HUES64 (cell line): ENCODE results near the gene PAM.
"Not testable (repeated sequence)": the region's sequence is repeated elsewhere in the genome, so short reads cannot be mapped to it uniquely, and the experiment has no call there.

Experiments used
- H3K27ac ChIP-seq: 2 replicates; pipeline ENCODE4 v1.7.0; 2013; ENCODE audit warnings: low read depth, low read length, inconsistent platforms
- H3K27me3 ChIP-seq: 2 replicates; pipeline ENCODE4 v1.6.1; 2013; ENCODE audit warnings: mild to moderate bottlenecking, low read length; ENCODE audit not compliant: insufficient read depth
- H3K36me3 ChIP-seq: 2 replicates; pipeline ENCODE4 v1.6.1; 2013; ENCODE audit warnings: mild to moderate bottlenecking, low read length; ENCODE audit not compliant: insufficient read depth
- H3K4me1 ChIP-seq: 2 replicates; pipeline ENCODE4 v1.6.1; 2013; ENCODE audit warnings: mild to moderate bottlenecking, low read length, moderate library complexity; ENCODE audit not compliant: insufficient read depth
- H3K4me3 ChIP-seq: 2 replicates; pipeline ENCODE4 v1.5.1; 2013; ENCODE audit warnings: mild to moderate bottlenecking, low read length, moderate library complexity
- H3K9ac ChIP-seq: 2 replicates; pipeline ENCODE4 v1.6.1; 2013; ENCODE audit warnings: mild to moderate bottlenecking, low read depth, low read length
- H3K9me3 ChIP-seq: 2 replicates; pipeline ENCODE4 v1.6.1; 2013; ENCODE audit warnings: low read depth, low read length; ENCODE audit not compliant: insufficient read depth
- WGBS: fragments of 150-250, 120-280 bp; methylation state at CpG from one replicate; pipeline ENCODE4 v1.1.7; 2013; ENCODE audit warnings: missing lambda C conversion rate; 5-methylcytosine and 5-hydroxymethylcytosine counted together

PAM gene

GRCh38 chr5:103034662-103035392 is 279.7 kb downstream of the PAM start:
- 94% methylated on average over 8 of the region's 8 CpGs for WGBS
- H3K9me3 ChIP-seq, result peaks cover 16% of the 10 kb centered on the region
- H3K4me3 ChIP-seq, result no peak overlapping the region
- H3K4me1 ChIP-seq, result no peaks in the 10 kb centered on the region
- H3K27me3 ChIP-seq, result no peaks in the 10 kb centered on the region
- H3K9ac ChIP-seq, result no peak overlapping the region
- H3K27ac ChIP-seq, result no peak overlapping the region
- peaks cover 9% of the 10 kb centered on the region for H3K36me3 ChIP-seq

GRCh38 chr5:103035701-103036100 is 280.6 kb downstream of the PAM start:
- Histone ChIP-seq H3K27ac (no peak overlapping the region), H3K4me1 (no peaks in the 10 kb centered on the region), H3K36me3 (peaks cover 3% of the 10 kb centered on the region; the same call in 1 of the 2 replicates), H3K9ac (no peak overlapping the region), H3K4me3 (no peak overlapping the region), H3K27me3 (no peaks in the 10 kb centered on the region), H3K9me3 (peaks cover 16% of the 10 kb centered on the region)
- 83% methylated on average over 2 of the region's 2 CpGs for WGBS

GRCh38 chr5:103036601-103037000 is 281.5 kb downstream of the PAM start:
- Histone ChIP-seq H3K27me3 (no peaks in the 10 kb centered on the region), H3K4me3 (no peak overlapping the region), H3K9me3 (peaks cover 16% of the 10 kb centered on the region), H3K4me1 (no peaks in the 10 kb centered on the region), H3K27ac (no peak overlapping the region), H3K9ac (no peak overlapping the region), H3K36me3 (peaks cover 3% of the 10 kb centered on the region; the same call in 1 of the 2 replicates)
- 88% methylated on average over 2 of the region's 2 CpGs for WGBS

GRCh38 chr5:103037673-103038455 is 282.8 kb downstream of the PAM start:
- Histone ChIP-seq H3K27me3 (no peaks in the 10 kb centered on the region), H3K9me3 (peaks cover 13% of the 10 kb centered on the region), H3K27ac (no peak overlapping the region), H3K4me1 (no peaks in the 10 kb centered on the region), H3K4me3 (no peak overlapping the region), H3K36me3 (0 out of 2 replicates have a peak, but pooled peaks cover 3% of the 10 kb centered on the region), H3K9ac (no peak overlapping the region)
- WGBS, result 94% methylated on average over 4 of the region's 4 CpGs

- H3K4me1 ChIP-seq, result no peaks in the 10 kb centered on the region
- H3K27ac ChIP-seq, result no peak overlapping the region
- 73% methylated on average over 3 of the region's 4 CpGs for WGBS
- no peaks in the 10 kb centered on the region for H3K9me3 ChIP-seq
- H3K4me3 ChIP-seq, result no peak overlapping the region
- H3K9ac ChIP-seq, result no peak overlapping the region
- no peaks in the 10 kb centered on the region for H3K27me3 ChIP-seq
- no peaks in the 10 kb centered on the region for H3K36me3 ChIP-seq
Observed at GRCh38 chr5:103041071-103041676, 286.1 kb downstream of the PAM start.

GRCh38 chr5:103046706-103047105 is 291.6 kb downstream of the PAM start:
- not testable (repeated sequence) for H3K9ac ChIP-seq, H3K4me1 ChIP-seq, H3K36me3 ChIP-seq, H3K4me3 ChIP-seq, H3K27ac ChIP-seq, H3K9me3 ChIP-seq, H3K27me3 ChIP-seq
- 88% methylated on average over 22 of the region's 22 CpGs for WGBS

GRCh38 chr5:103057208-103058130 is 302.4 kb downstream of the PAM start:
- H3K9ac ChIP-seq, result no peak overlapping the region
- H3K9me3 ChIP-seq, result no peaks in the 10 kb centered on the region
- H3K4me3 ChIP-seq, result no peak overlapping the region
- no peaks in the 10 kb centered on the region for H3K27me3 ChIP-seq
- H3K4me1 ChIP-seq, result peaks cover 12% of the 10 kb centered on the region; the same call in 1 of the 2 replicates
- H3K36me3 ChIP-seq, result no peaks in the 10 kb centered on the region
- no peak overlapping the region for H3K27ac ChIP-seq
- WGBS, result 84% methylated on average over 7 of the region's 7 CpGs

- Histone ChIP-seq H3K9me3 (no peaks in the 10 kb centered on the region), H3K36me3 (no peaks in the 10 kb centered on the region), H3K4me3 (no peak overlapping the region), H3K9ac (no peak overlapping the region), H3K27ac (no peak overlapping the region), H3K27me3 (no peaks in the 10 kb centered on the region), H3K4me1 (peaks cover 12% of the 10 kb centered on the region; the same call in 1 of the 2 replicates)
- WGBS, result 91% methylated on average over 3 of the region's 3 CpGs
Observed at GRCh38 chr5:103059525-103059924, 304.4 kb downstream of the PAM start.

- no peaks in the 10 kb centered on the region for H3K27me3 ChIP-seq
- WGBS, result 73% methylated on average over 2 of the region's 3 CpGs
Observed at GRCh38 chr5:103060424-103060954, 305.4 kb downstream of the PAM start.

GRCh38 chr5:103066326-103066725 is 311.2 kb downstream of the PAM start:
- Histone ChIP-seq H3K4me1 (no peaks in the 10 kb centered on the region), H3K27ac (no peak overlapping the region), H3K9me3 (no peaks in the 10 kb centered on the region), H3K4me3 (no peak overlapping the region), H3K27me3 (no peaks in the 10 kb centered on the region), H3K36me3 (no peaks in the 10 kb centered on the region), H3K9ac (no peak overlapping the region)
- WGBS, result 89% methylated on average over 1 of the region's 1 CpG

More at GRCh38 chr5:103060424-103060954, 305.4 kb downstream of the PAM start:
- H3K9ac ChIP-seq, result no peak overlapping the region
- H3K9me3 ChIP-seq, result no peaks in the 10 kb centered on the region
- H3K4me3 ChIP-seq, result no peak overlapping the region
- peaks cover 12% of the 10 kb centered on the region; the same call in 1 of the 2 replicates for H3K4me1 ChIP-seq
- H3K36me3 ChIP-seq, result no peaks in the 10 kb centered on the region
- H3K27ac ChIP-seq, result no peak overlapping the region
